ENCODE data around the gene PTPRN.

The PTPRN gene

GRCh38 chr2:219249203-219249980, 59.8 kb downstream of the PTPRN start:
- TF ChIP-seq NFIC (IDR thresholded peaks at IDR 0.05) (peak; percentile 57), REST (IDR thresholded peaks at IDR 0.05; ENCODE audit: low read depth) (no peak), CREB1 (IDR thresholded peaks at IDR 0.05; ENCODE audit: low read depth) (peak; percentile 70)

GRCh38 chr2:219248845-219249202, 60.4 kb downstream of the PTPRN start:
- TF ChIP-seq CREB1 (IDR thresholded peaks at IDR 0.05; ENCODE audit: low read depth) (no peak), EP300 (IDR thresholded peaks at IDR 0.05; ENCODE audit: borderline replicate concordance) (no peak), CEBPB (IDR thresholded peaks at IDR 0.05) (no peak), ZBTB7A (IDR thresholded peaks at IDR 0.05; ENCODE audit: low read depth) (no peak), TCF12 (IDR thresholded peaks at IDR 0.05; ENCODE audit: low read depth) (no peak), USF1 (IDR thresholded peaks at IDR 0.05) (no peak), RAD21 (IDR thresholded peaks at IDR 0.05; ENCODE audit: low read depth) (no peak)

- TF ChIP-seq TCF12 (IDR thresholded peaks at IDR 0.05; ENCODE audit: low read depth) (no peak), CREB1 (IDR thresholded peaks at IDR 0.05; ENCODE audit: low read depth) (no peak), NFIC (IDR thresholded peaks at IDR 0.05) (no peak), TEAD4 (IDR thresholded peaks at IDR 0.05) (no peak), CEBPB (IDR thresholded peaks at IDR 0.05) (no peak)
Measured at GRCh38 chr2:219247678-219248642, 61.2 kb downstream of the PTPRN start.

GRCh38 chr2:219246559-219246958, 62.6 kb downstream of the PTPRN start:
- TF ChIP-seq EGR1 (IDR thresholded peaks at IDR 0.05) (no peak), ZBTB7A (IDR thresholded peaks at IDR 0.05; ENCODE audit: low read depth) (no peak), CREB1 (IDR thresholded peaks at IDR 0.05; ENCODE audit: low read depth) (no peak), YY1 (IDR thresholded peaks at IDR 0.05; ENCODE audit: low read depth) (no peak), TAF1 (IDR thresholded peaks at IDR 0.05; ENCODE audit: low read depth) (no peak), REST (IDR thresholded peaks at IDR 0.05; ENCODE audit: low read depth) (no peak), TCF12 (IDR thresholded peaks at IDR 0.05; ENCODE audit: low read depth) (no peak), EP300 (IDR thresholded peaks at IDR 0.05; ENCODE audit: borderline replicate concordance) (no peak), USF1 (IDR thresholded peaks at IDR 0.05) (no peak), RAD21 (IDR thresholded peaks at IDR 0.05; ENCODE audit: low read depth) (no peak), TEAD4 (IDR thresholded peaks at IDR 0.05) (no peak), MAX (IDR thresholded peaks at IDR 0.05) (no peak), CEBPB (IDR thresholded peaks at IDR 0.05) (no peak), FOXM1 (IDR thresholded peaks at IDR 0.05; ENCODE audit: borderline replicate concordance, low read depth) (no peak), NFIC (IDR thresholded peaks at IDR 0.05) (no peak)

- no peak for TF ChIP-seq TCF12 (IDR thresholded peaks at IDR 0.05; ENCODE audit: low read depth)
- TF ChIP-seq MAX (IDR thresholded peaks at IDR 0.05): no peak
- TF ChIP-seq RAD21 (IDR thresholded peaks at IDR 0.05; ENCODE audit: low read depth): no peak
- no peak for TF ChIP-seq TAF1 (IDR thresholded peaks at IDR 0.05; ENCODE audit: low read depth)
- TF ChIP-seq TEAD4 (IDR thresholded peaks at IDR 0.05): no peak
- no peak for TF ChIP-seq USF1 (IDR thresholded peaks at IDR 0.05)
- TF ChIP-seq CEBPB (IDR thresholded peaks at IDR 0.05): no peak
- TF ChIP-seq CREB1 (IDR thresholded peaks at IDR 0.05; ENCODE audit: low read depth): no peak
- no peak for TF ChIP-seq ZBTB7A (IDR thresholded peaks at IDR 0.05; ENCODE audit: low read depth)
- TF ChIP-seq EP300 (IDR thresholded peaks at IDR 0.05; ENCODE audit: borderline replicate concordance): no peak
- TF ChIP-seq FOXM1 (IDR thresholded peaks at IDR 0.05; ENCODE audit: borderline replicate concordance, low read depth): no peak
- no peak for TF ChIP-seq EGR1 (IDR thresholded peaks at IDR 0.05)
- no peak for TF ChIP-seq REST (IDR thresholded peaks at IDR 0.05; ENCODE audit: low read depth)
- TF ChIP-seq YY1 (IDR thresholded peaks at IDR 0.05; ENCODE audit: low read depth): no peak
- no peak for TF ChIP-seq NFIC (IDR thresholded peaks at IDR 0.05)
Measured at GRCh38 chr2:219245899-219246230, 63.3 kb downstream of the PTPRN start.
